Skeletal muscle satellite cell (primary cell): ENCODE measurements around the gene ZFAND4.
"Not testable (repeated sequence)": the region's sequence is repeated elsewhere in the genome, so short reads cannot be mapped to it uniquely, and the experiment has no call there.

ENCODE experiments used
- H3K27me3 ChIP-seq: 2 replicates; pipeline ENCODE4 v1.7.0; 2013; ENCODE audit warnings: low read length; ENCODE audit not compliant: control insufficient read depth, insufficient read depth
- H3K36me3 ChIP-seq: 2 replicates; pipeline ENCODE4 v1.7.0; 2013; ENCODE audit warnings: mild to moderate bottlenecking, control low read depth, low read length; ENCODE audit not compliant: insufficient read depth
- H3K4me1 ChIP-seq: 2 replicates; pipeline ENCODE4 v1.7.0; 2013; ENCODE audit warnings: low read length; ENCODE audit not compliant: control insufficient read depth, insufficient read depth
- H3K4me2 ChIP-seq: 2 replicates; pipeline ENCODE4 v1.7.0; 2013; ENCODE audit warnings: mild to moderate bottlenecking, low read length
- H3K4me3 ChIP-seq: 2 replicates; pipeline ENCODE4 v1.7.0; 2013; ENCODE audit warnings: low read length
- H3K9ac ChIP-seq: 2 replicates; pipeline ENCODE4 v1.7.0; 2013; ENCODE audit warnings: mild to moderate bottlenecking, low read depth, low read length, moderate library complexity
- H3K9me3 ChIP-seq: replicated peaks from 2 replicates; pipeline ENCODE4 v1.7.0; 2013; ENCODE audit warnings: mild to moderate bottlenecking, control low read depth, low read length

The ZFAND4 gene

DNA sequence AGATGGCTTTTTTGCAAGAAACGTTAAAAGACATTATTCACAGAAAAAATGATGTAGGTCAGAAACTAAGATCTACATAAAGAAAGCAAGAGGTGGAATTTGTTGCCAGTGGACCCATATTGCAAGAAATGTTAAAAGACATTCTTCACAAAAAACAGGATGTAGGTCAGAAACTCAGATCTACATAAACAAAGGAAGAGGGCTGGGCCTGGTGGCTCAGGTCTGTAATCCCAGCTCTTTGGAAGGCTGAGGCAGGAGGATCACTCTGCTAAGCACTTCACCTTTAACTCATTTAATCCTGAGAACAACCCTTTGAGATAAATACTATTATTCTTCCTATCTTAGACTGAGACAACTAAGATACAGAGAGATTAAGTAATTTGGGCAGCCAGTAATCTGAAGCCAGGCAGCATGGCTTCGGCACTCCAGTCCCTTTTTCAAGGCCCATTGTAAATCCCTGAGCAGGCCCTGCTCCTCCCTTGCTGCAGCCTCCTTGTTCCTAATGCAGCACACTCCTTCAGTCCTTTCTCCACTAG, 11.6 kb downstream of the ZFAND4 start:
- H3K27me3 ChIP-seq = no peaks in the 10 kb centered on the region
- H3K4me3 ChIP-seq = no peak overlapping the region
- no peaks in the 10 kb centered on the region for H3K9me3 ChIP-seq
- no peak overlapping the region for H3K9ac ChIP-seq
- H3K4me1 ChIP-seq = no peaks in the 10 kb centered on the region
- no peak overlapping the region for H3K4me2 ChIP-seq
- no peaks in the 10 kb centered on the region for H3K36me3 ChIP-seq

DNA sequence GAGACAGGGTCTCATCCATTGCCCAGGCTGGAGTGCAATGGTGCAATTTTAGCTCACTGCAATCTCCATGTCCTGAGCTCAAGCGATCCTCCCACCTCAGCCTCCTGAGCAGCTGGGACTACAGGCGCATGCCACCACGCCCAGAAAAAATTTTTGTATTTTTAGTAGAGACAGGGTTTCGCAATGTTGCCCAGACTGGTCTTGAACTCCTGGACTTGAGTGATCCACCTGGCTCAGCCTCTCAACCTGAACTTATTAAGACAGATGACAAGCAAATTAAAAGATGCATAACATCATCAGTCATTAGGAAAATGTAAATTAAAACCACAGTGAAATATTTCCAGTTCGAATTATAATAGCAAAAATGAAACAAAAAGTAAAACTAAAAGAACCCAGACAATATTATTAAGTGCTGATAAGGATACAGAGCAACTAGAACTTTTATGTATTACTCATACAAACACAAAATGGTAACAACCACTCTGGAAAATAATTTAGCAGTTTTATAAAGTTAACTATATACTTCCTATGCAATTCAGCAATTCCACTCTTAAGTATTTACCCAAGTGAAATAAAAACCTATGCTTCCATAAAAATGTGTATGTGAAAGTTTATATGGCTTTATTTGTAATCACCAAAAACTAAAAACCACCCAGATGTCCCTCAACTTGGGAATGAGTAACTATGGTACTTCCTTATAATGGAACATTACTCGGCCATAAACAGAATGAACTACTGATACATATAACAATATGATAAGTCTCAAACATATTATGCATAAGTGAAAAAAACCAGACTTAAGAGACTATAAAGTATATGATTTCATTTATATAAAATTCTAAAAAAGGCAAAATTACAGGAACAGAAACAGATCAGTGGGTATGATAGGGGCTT, 15.3 kb downstream of the ZFAND4 start:
- Histone ChIP-seq H3K27me3 (no peaks in the 10 kb centered on the region), H3K36me3 (no peaks in the 10 kb centered on the region), H3K9ac (no peak overlapping the region), H3K4me3 (no peak overlapping the region), H3K4me1 (no peaks in the 10 kb centered on the region), H3K4me2 (no peak overlapping the region), H3K9me3 (no peaks in the 10 kb centered on the region)

DNA sequence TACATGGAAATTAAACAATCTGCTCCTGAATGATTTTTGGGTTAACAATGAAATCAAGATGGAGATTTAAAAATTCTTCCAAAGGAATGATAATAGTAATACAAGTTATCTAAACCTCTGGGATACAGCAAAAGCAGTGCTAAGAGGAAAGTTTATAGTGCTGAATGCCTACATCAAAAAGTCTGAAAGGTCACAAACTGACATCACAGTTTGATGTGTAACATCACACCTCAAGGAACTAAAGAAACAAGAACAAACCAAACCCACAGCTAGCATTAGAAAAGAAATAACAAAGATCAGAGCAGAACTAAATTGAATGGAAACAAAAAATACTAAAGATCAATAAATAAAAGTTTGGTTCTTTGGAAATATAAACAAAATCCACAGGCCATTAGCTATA, 17.4 kb downstream of the ZFAND4 start:
- no peaks in the 10 kb centered on the region for H3K36me3 ChIP-seq
- no peak overlapping the region for H3K4me3 ChIP-seq
- no peaks in the 10 kb centered on the region for H3K27me3 ChIP-seq
- H3K9me3 ChIP-seq = no peaks in the 10 kb centered on the region
- no peak overlapping the region for H3K9ac ChIP-seq
- H3K4me1 ChIP-seq = no peaks in the 10 kb centered on the region
- no peak overlapping the region for H3K4me2 ChIP-seq

DNA sequence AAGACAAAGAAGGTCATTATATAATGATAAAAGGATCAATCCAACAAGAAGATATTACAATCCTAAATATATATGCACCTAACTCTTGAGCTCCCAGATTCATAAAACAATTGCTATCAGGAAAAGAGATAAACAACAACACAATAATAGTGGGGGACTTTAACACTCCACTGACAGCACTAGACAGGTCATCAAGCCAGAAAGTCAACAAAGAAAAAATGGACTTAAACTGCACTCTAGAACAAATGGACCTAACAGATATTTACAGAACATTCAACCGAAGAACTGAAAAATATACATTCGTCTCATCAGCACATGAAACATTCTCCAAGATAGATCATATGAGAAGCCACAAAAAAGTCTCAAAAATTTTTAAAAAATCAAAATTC, 17.8 kb downstream of the ZFAND4 start:
- not testable (repeated sequence) for H3K27me3 ChIP-seq, H3K4me3 ChIP-seq, H3K4me2 ChIP-seq, H3K4me1 ChIP-seq, H3K36me3 ChIP-seq, H3K9ac ChIP-seq, H3K9me3 ChIP-seq

DNA sequence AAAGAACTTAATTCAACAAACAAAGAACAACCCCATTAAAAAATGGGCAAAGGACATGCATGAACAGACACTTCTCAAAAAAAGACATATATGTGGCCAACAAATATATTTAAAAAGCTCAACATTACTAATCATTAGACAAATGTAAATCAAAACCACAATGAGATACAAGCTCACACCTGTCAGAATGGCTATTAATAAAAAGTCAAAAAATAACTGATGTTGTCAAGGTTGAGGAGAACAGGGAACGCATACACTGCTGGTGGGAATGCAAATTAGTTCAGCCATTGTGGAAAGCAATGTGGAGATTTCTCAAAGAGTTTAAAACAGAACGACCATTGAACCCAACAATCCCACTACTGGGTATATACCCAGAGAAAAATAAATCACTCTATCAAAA, 19.1 kb downstream of the ZFAND4 start:
- no peak overlapping the region for H3K9ac ChIP-seq
- H3K4me2 ChIP-seq = no peak overlapping the region
- H3K27me3 ChIP-seq = no peaks in the 10 kb centered on the region
- no peaks in the 10 kb centered on the region for H3K4me1 ChIP-seq
- H3K9me3 ChIP-seq = no peaks in the 10 kb centered on the region
- no peaks in the 10 kb centered on the region for H3K36me3 ChIP-seq
- no peak overlapping the region for H3K4me3 ChIP-seq

DNA sequence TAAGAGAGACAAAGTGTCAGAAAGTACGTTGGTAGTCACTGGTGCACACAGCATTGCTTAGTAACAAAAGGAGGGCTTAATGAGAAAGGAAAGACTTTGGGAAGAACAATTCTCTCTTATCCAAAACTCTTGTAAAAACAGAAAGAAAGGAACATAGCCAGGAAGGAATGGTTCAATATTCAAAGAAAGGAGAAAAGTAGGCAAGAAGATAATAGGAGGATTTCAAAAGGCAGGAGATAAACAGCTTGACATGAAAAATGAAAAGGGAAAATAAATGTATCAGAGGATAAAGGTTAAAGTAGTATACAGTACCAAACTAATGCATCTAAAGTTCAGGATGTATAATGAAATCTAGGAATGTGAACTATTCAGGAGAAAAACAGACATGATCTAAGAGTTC, 20.1 kb downstream of the ZFAND4 start:
- no peaks in the 10 kb centered on the region for H3K27me3 ChIP-seq
- H3K4me2 ChIP-seq = no peak overlapping the region
- H3K4me3 ChIP-seq = no peak overlapping the region
- H3K9me3 ChIP-seq = no peaks in the 10 kb centered on the region
- no peaks in the 10 kb centered on the region for H3K4me1 ChIP-seq
- peaks cover under 1% of the 10 kb centered on the region for H3K36me3 ChIP-seq
- no peak overlapping the region for H3K9ac ChIP-seq

DNA sequence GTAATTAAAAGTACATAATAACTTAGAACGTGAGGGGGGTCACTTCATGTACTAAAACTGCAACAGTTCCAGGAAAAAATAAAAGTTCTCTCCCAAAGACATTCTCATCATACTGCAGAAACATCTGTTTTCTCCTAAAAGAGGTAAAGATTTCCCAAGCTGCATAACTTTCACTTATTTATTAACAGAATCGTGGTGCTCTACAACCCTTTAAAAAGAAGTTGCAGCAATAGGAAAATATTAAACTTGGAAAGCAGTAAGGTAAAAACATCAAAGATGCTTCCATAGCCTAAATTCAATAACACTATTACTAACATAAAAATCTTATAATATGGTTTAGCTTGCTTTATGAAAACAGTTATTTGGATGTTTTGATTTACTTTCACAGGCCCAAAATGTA, 23.3 kb downstream of the ZFAND4 start:
- H3K4me3 ChIP-seq = no peak overlapping the region
- no peak overlapping the region for H3K4me2 ChIP-seq
- H3K9me3 ChIP-seq = no peaks in the 10 kb centered on the region
- H3K4me1 ChIP-seq = no peaks in the 10 kb centered on the region
- no peak overlapping the region for H3K9ac ChIP-seq
- H3K36me3 ChIP-seq = peaks cover 5% of the 10 kb centered on the region
- H3K27me3 ChIP-seq = no peaks in the 10 kb centered on the region

DNA sequence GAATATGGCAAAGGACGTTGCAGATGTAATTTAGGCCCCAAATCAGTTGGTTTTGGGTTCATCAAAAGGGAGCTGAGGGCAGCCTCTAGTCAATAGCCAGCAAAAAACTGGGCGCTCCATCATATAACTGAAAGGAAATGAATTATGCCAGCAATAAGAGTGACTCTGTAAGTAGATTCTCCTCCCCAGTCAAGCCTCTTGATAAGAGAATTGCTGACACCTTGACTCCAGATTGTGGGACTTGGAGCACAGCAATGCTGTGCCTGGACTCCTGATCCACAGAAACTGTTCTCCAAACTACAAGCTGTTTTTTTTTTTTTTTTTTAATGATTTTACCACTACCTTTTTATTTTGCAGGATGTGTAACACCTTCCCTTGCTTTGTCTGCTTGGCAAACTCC, 25.5 kb downstream of the ZFAND4 start:
- Histone ChIP-seq H3K4me1 (no peaks in the 10 kb centered on the region), H3K36me3 (peaks cover 5% of the 10 kb centered on the region), H3K4me2 (no peak overlapping the region), H3K27me3 (no peaks in the 10 kb centered on the region), H3K4me3 (no peak overlapping the region), H3K9me3 (no peaks in the 10 kb centered on the region), H3K9ac (no peak overlapping the region)

DNA sequence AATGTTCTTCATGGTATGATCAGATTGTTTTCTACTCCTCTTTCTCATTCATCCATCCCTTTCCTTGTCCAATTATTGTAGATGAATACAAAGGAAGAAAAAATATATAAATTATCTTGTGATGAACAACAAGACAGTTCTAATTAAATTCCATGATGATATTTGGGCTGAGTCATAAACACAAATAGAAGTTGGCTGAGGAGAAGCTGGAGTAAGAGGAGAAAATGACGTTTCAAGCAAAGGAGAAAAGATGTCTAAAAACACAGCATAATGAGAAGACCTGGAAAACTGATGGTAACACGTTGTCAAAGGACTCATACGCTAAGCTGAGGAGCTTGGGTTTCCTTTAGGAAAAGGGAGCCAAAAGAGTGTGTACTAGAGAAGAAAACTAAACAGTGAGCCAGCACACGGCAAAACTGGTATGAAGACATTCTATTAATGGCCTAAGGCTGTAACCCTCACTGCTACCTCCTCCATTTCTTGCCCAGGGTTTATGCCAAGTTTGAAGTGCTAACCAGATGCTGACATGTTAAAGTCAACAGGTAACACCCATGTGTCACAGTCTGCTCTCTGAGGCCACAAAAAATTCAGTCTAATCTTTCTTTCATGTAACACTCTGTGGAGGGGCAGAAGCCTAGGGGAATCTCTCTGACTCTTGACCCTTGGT, 26.1 kb downstream of the ZFAND4 start:
- H3K4me1 ChIP-seq = no peaks in the 10 kb centered on the region
- no peak overlapping the region for H3K4me2 ChIP-seq
- H3K9me3 ChIP-seq = no peaks in the 10 kb centered on the region
- no peak overlapping the region for H3K4me3 ChIP-seq
- no peak overlapping the region for H3K9ac ChIP-seq
- H3K27me3 ChIP-seq = no peaks in the 10 kb centered on the region
- peaks cover 5% of the 10 kb centered on the region for H3K36me3 ChIP-seq

DNA sequence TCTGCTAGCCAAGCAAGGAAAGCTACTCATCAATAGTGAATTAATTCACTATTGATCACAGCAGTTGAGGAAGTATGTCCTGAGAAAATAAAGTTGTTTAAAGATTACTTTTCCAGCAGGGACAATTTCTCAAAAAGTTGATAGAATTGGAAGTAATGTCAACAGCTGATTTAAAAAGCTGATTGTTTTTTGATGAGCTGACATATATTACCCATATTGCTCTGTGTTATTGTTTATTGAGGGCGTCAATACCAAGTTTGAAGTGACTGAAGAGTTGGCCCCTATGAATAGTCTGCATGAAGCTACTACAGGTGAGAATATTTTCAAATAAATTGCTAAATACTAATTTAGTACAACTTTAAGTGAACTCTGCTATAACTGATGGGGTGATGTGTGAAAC, 28.0 kb downstream of the ZFAND4 start:
- Histone ChIP-seq H3K36me3 (peaks cover 5% of the 10 kb centered on the region), H3K4me3 (no peak overlapping the region), H3K27me3 (no peaks in the 10 kb centered on the region), H3K4me2 (no peak overlapping the region), H3K9me3 (no peaks in the 10 kb centered on the region), H3K9ac (no peak overlapping the region), H3K4me1 (no peaks in the 10 kb centered on the region)

DNA sequence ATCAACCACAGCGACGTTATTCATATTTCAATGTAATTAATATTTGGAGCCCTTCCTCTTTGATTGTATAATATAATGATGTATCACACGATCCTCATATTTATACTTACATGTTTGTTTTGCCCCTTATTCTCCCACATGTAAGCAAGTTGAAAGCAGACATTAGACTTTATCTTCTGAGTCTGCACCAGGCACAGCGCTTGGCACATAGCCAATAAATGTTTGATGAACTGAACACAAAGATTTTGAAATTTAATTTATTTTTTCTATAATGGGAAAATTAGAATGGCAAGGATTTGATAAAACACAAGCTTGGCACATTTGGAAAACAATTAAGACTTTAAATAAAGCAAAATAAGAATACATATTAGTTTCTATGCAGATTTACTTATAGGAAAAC, 31.6 kb downstream of the ZFAND4 start:
- no peaks in the 10 kb centered on the region for H3K27me3 ChIP-seq
- H3K9me3 ChIP-seq = no peaks in the 10 kb centered on the region
- no peaks in the 10 kb centered on the region for H3K36me3 ChIP-seq
- H3K9ac ChIP-seq = no peak overlapping the region
- no peak overlapping the region for H3K4me2 ChIP-seq
- H3K4me3 ChIP-seq = no peak overlapping the region
- H3K4me1 ChIP-seq = no peaks in the 10 kb centered on the region

DNA sequence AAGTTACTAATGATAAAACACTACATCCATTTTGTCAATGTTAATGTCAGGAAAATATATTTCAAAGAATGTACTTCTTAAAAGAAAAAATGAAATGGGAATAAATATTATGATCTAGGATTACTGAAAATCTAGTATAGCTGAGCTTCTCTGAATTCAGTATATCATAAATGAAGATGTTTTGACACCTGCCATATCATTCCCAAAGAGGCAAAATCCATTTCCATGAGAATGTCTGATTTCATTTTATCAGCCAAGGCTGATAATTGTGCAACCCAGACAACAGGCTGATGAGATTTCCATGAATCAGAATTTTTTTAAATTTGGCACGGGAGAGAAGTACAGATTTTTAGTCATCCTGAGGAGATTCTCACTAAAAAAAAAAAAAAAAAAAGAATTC, 32.5 kb downstream of the ZFAND4 start:
- Histone ChIP-seq H3K4me1 (no peaks in the 10 kb centered on the region), H3K9ac (no peak overlapping the region), H3K9me3 (no peaks in the 10 kb centered on the region), H3K4me3 (no peak overlapping the region), H3K36me3 (no peaks in the 10 kb centered on the region), H3K4me2 (no peak overlapping the region), H3K27me3 (no peaks in the 10 kb centered on the region)
